ENCODE data around the gene IRF2.
"Not testable (repeated sequence)": the region's sequence is repeated elsewhere in the genome, so short reads cannot be mapped to it uniquely, and the experiment has no call there.

The IRF2 gene

GRCh38 chr4:184380214-184380613 is 94.1 kb downstream of the IRF2 start:
- H3K9me3 ChIP-seq (ENCODE audit: insufficient read depth, low read depth, low read length); H3K9ac ChIP-seq (ENCODE audit: low read depth, low read length); H3K27me3 ChIP-seq (ENCODE audit: insufficient read depth, low read length); H3K4me3 ChIP-seq (ENCODE audit: low read length); H3K36me3 ChIP-seq (ENCODE audit: insufficient read depth, low read depth, low read length); H3K27ac ChIP-seq (ENCODE audit: low read length): not testable (repeated sequence)
- peaks cover 39% of the 10 kb centered on the region for H3K4me1 ChIP-seq (ENCODE audit: insufficient read depth, low read length)

- peak overlapping the region; percentile 3 for H3K27ac ChIP-seq (ENCODE audit: low read length)
- no peak overlapping the region for H3K9ac ChIP-seq (ENCODE audit: low read depth, low read length)
- H3K4me1 ChIP-seq (ENCODE audit: insufficient read depth, low read length), result peaks cover 8% of the 10 kb centered on the region; the same call in 1 of the 2 replicates
- H3K36me3 ChIP-seq (ENCODE audit: insufficient read depth, low read depth, low read length), result no peaks in the 10 kb centered on the region
- no peak overlapping the region for H3K4me3 ChIP-seq (ENCODE audit: low read length)
- no peaks in the 10 kb centered on the region for H3K27me3 ChIP-seq (ENCODE audit: insufficient read depth, low read length)
- no peaks in the 10 kb centered on the region for H3K9me3 ChIP-seq (ENCODE audit: insufficient read depth, low read depth, low read length)
These were observed 97.4 kb downstream of the IRF2 start for GRCh38 chr4:184376923-184377322.

GRCh38 chr4:184376126-184376838 is 98.1 kb downstream of the IRF2 start:
- Histone ChIP-seq H3K9ac (ENCODE audit: low read depth, low read length) (no peak overlapping the region), H3K4me3 (ENCODE audit: low read length) (no peak overlapping the region), H3K9me3 (ENCODE audit: insufficient read depth, low read depth, low read length) (no peaks in the 10 kb centered on the region), H3K27ac (ENCODE audit: low read length) (peak overlapping the region; percentile 3), H3K36me3 (ENCODE audit: insufficient read depth, low read depth, low read length) (no peaks in the 10 kb centered on the region), H3K4me1 (ENCODE audit: insufficient read depth, low read length) (peaks cover 8% of the 10 kb centered on the region; the same call in 1 of the 2 replicates), H3K27me3 (ENCODE audit: insufficient read depth, low read length) (no peaks in the 10 kb centered on the region)

- not testable (repeated sequence) for H3K36me3 ChIP-seq (ENCODE audit: insufficient read depth, low read depth, low read length); H3K9ac ChIP-seq (ENCODE audit: low read depth, low read length); H3K4me1 ChIP-seq (ENCODE audit: insufficient read depth, low read length); H3K27me3 ChIP-seq (ENCODE audit: insufficient read depth, low read length); H3K4me3 ChIP-seq (ENCODE audit: low read length); H3K9me3 ChIP-seq (ENCODE audit: insufficient read depth, low read depth, low read length); H3K27ac ChIP-seq (ENCODE audit: low read length)
These were observed 98.7 kb downstream of the IRF2 start for GRCh38 chr4:184375623-184376022.

- H3K36me3 ChIP-seq (ENCODE audit: insufficient read depth, low read depth, low read length), result no peaks in the 10 kb centered on the region
- H3K4me1 ChIP-seq (ENCODE audit: insufficient read depth, low read length), result peaks cover 8% of the 10 kb centered on the region; the same call in 1 of the 2 replicates
- H3K27me3 ChIP-seq (ENCODE audit: insufficient read depth, low read length), result no peaks in the 10 kb centered on the region
- no peak overlapping the region for H3K4me3 ChIP-seq (ENCODE audit: low read length)
- no peak overlapping the region for H3K27ac ChIP-seq (ENCODE audit: low read length)
- no peak overlapping the region for H3K9ac ChIP-seq (ENCODE audit: low read depth, low read length)
- H3K9me3 ChIP-seq (ENCODE audit: insufficient read depth, low read depth, low read length), result no peaks in the 10 kb centered on the region
These were observed 99.3 kb downstream of the IRF2 start for GRCh38 chr4:184375027-184375426.

GRCh38 chr4:184373886-184374405 is 100.4 kb downstream of the IRF2 start:
- Histone ChIP-seq H3K4me3 (ENCODE audit: low read length) (no peak overlapping the region), H3K9me3 (ENCODE audit: insufficient read depth, low read depth, low read length) (no peaks in the 10 kb centered on the region), H3K27ac (ENCODE audit: low read length) (no peak overlapping the region), H3K4me1 (ENCODE audit: insufficient read depth, low read length) (peaks cover 8% of the 10 kb centered on the region; the same call in 1 of the 2 replicates), H3K36me3 (ENCODE audit: insufficient read depth, low read depth, low read length) (no peaks in the 10 kb centered on the region), H3K9ac (ENCODE audit: low read depth, low read length) (no peak overlapping the region), H3K27me3 (ENCODE audit: insufficient read depth, low read length) (no peaks in the 10 kb centered on the region)

GRCh38 chr4:184371390-184371787 is 103.0 kb downstream of the IRF2 start:
- no peaks in the 10 kb centered on the region for H3K27me3 ChIP-seq (ENCODE audit: insufficient read depth, low read length)
- no peak overlapping the region for H3K4me3 ChIP-seq (ENCODE audit: low read length)
- no peak overlapping the region for H3K27ac ChIP-seq (ENCODE audit: low read length)
- H3K4me1 ChIP-seq (ENCODE audit: insufficient read depth, low read length), result peaks cover 7% of the 10 kb centered on the region; the same call in 1 of the 2 replicates
- no peak overlapping the region for H3K9ac ChIP-seq (ENCODE audit: low read depth, low read length)
- no peaks in the 10 kb centered on the region for H3K36me3 ChIP-seq (ENCODE audit: insufficient read depth, low read depth, low read length)
- no peaks in the 10 kb centered on the region for H3K9me3 ChIP-seq (ENCODE audit: insufficient read depth, low read depth, low read length)

GRCh38 chr4:184370711-184371389 is 103.5 kb downstream of the IRF2 start:
- Histone ChIP-seq H3K9me3 (ENCODE audit: insufficient read depth, low read depth, low read length) (no peaks in the 10 kb centered on the region), H3K27me3 (ENCODE audit: insufficient read depth, low read length) (no peaks in the 10 kb centered on the region), H3K4me3 (ENCODE audit: low read length) (no peak overlapping the region), H3K36me3 (ENCODE audit: insufficient read depth, low read depth, low read length) (no peaks in the 10 kb centered on the region), H3K4me1 (ENCODE audit: insufficient read depth, low read length) (peaks cover 1% of the 10 kb centered on the region; the same call in 1 of the 2 replicates), H3K27ac (ENCODE audit: low read length) (no peak overlapping the region), H3K9ac (ENCODE audit: low read depth, low read length) (no peak overlapping the region)

- no peaks in the 10 kb centered on the region for H3K9me3 ChIP-seq (ENCODE audit: insufficient read depth, low read depth, low read length)
- no peak overlapping the region for H3K4me3 ChIP-seq (ENCODE audit: low read length)
- no peak overlapping the region for H3K27ac ChIP-seq (ENCODE audit: low read length)
- H3K36me3 ChIP-seq (ENCODE audit: insufficient read depth, low read depth, low read length), result no peaks in the 10 kb centered on the region
- H3K27me3 ChIP-seq (ENCODE audit: insufficient read depth, low read length), result no peaks in the 10 kb centered on the region
- H3K9ac ChIP-seq (ENCODE audit: low read depth, low read length), result no peak overlapping the region
- no peaks in the 10 kb centered on the region for H3K4me1 ChIP-seq (ENCODE audit: insufficient read depth, low read length)
These were observed 104.5 kb downstream of the IRF2 start for GRCh38 chr4:184369871-184370270.

GRCh38 chr4:184368731-184369130 is 105.6 kb downstream of the IRF2 start:
- H3K4me3 ChIP-seq (ENCODE audit: low read length), result no peak overlapping the region
- H3K4me1 ChIP-seq (ENCODE audit: insufficient read depth, low read length), result no peaks in the 10 kb centered on the region
- no peaks in the 10 kb centered on the region for H3K36me3 ChIP-seq (ENCODE audit: insufficient read depth, low read depth, low read length)
- H3K9me3 ChIP-seq (ENCODE audit: insufficient read depth, low read depth, low read length), result no peaks in the 10 kb centered on the region
- no peaks in the 10 kb centered on the region for H3K27me3 ChIP-seq (ENCODE audit: insufficient read depth, low read length)
- H3K9ac ChIP-seq (ENCODE audit: low read depth, low read length), result no peak overlapping the region
- no peak overlapping the region for H3K27ac ChIP-seq (ENCODE audit: low read length)

GRCh38 chr4:184368290-184368689 is 106.1 kb downstream of the IRF2 start:
- H3K4me3 ChIP-seq (ENCODE audit: low read length), result no peak overlapping the region
- no peak overlapping the region for H3K27ac ChIP-seq (ENCODE audit: low read length)
- H3K4me1 ChIP-seq (ENCODE audit: insufficient read depth, low read length), result no peaks in the 10 kb centered on the region
- H3K36me3 ChIP-seq (ENCODE audit: insufficient read depth, low read depth, low read length), result no peaks in the 10 kb centered on the region
- no peak overlapping the region for H3K9ac ChIP-seq (ENCODE audit: low read depth, low read length)
- no peaks in the 10 kb centered on the region for H3K27me3 ChIP-seq (ENCODE audit: insufficient read depth, low read length)
- H3K9me3 ChIP-seq (ENCODE audit: insufficient read depth, low read depth, low read length), result no peaks in the 10 kb centered on the region
